Fibroblast of lung (primary cell): ENCODE measurements around the gene IER3. TPM values are rescaled to one million over a fixed set of nuclear protein-coding genes. Genes with fewer than 3 reads are reported as not detected.
A peak's percentile ranks its signal among the peaks of the same experiment; 100 is the strongest.

Source experiments
- DNase-seq, 2 donors: peaks; one replicate each; pipeline versions ENCODE4 v3.0.0 to v3.0.0-alpha.2; 2010; ENCODE audit warnings: low read depth in 2 of 2
- H2AFZ ChIP-seq: 2 replicates; pipeline ENCODE4 v1.5.1; 2012; ENCODE audit warnings: low read length, control low read depth, inconsistent platforms
- H3K27ac ChIP-seq: 2 replicates; pipeline ENCODE4 v1.5.1; 2011; ENCODE audit warnings: low read length, control low read depth; ENCODE audit not compliant: insufficient read depth
- H3K27me3 ChIP-seq: 2 replicates; pipeline ENCODE4 v1.5.1; 2011; ENCODE audit warnings: mild to moderate bottlenecking, low read length; ENCODE audit not compliant: control insufficient read depth, insufficient read depth
- H3K36me3 ChIP-seq: 2 replicates; pipeline ENCODE4 v1.5.1; 2011; ENCODE audit warnings: low read length; ENCODE audit not compliant: control insufficient read depth, insufficient read depth
- H3K4me1 ChIP-seq: 2 replicates; pipeline ENCODE4 v1.5.1; 2011; ENCODE audit warnings: low read length; ENCODE audit not compliant: control insufficient read depth, insufficient read depth; ENCODE audit errors: extremely low read depth
- H3K4me2 ChIP-seq: 2 replicates; pipeline ENCODE4 v1.5.1; 2011; ENCODE audit warnings: low read length, control low read depth; ENCODE audit not compliant: insufficient read depth; ENCODE audit errors: extremely low read depth
- H3K4me3 ChIP-seq, 4 experiments: fragments of 200-600 bp in 1 of 4; sonication (generic) in 1 of 4; replicated peaks in 1 of 4; 2 replicates each; pipeline ENCODE4 v1.5.1; 2011 to 2016; ENCODE audit warnings: low read length in 4 of 4, low read depth in 3 of 4, mild to moderate bottlenecking in 3 of 4, control low read depth in 2 of 4, inconsistent platforms in 1 of 4, mixed read lengths in 1 of 4; ENCODE audit not compliant: insufficient read depth in 1 of 4; ENCODE audit errors: control extremely low read depth in 1 of 4
- H3K79me2 ChIP-seq: 2 replicates; pipeline ENCODE4 v1.5.1; 2012; ENCODE audit warnings: mild to moderate bottlenecking, low read length, inconsistent platforms; ENCODE audit not compliant: control insufficient read depth, insufficient read depth
- H3K9ac ChIP-seq: 2 replicates; pipeline ENCODE4 v1.5.1; 2011; ENCODE audit warnings: mild to moderate bottlenecking, low read length, control low read depth; ENCODE audit not compliant: insufficient read depth
- H3K9me3 ChIP-seq: 2 replicates; pipeline ENCODE4 v1.5.1; 2012; ENCODE audit warnings: low read depth, low read length; ENCODE audit not compliant: control insufficient read depth, insufficient read depth
- H4K20me1 ChIP-seq: 2 replicates; pipeline ENCODE4 v1.5.1; 2011; ENCODE audit warnings: low read length; ENCODE audit not compliant: control insufficient read depth, insufficient read depth; ENCODE audit errors: extremely low read depth
- EZH2 ChIP-seq: IDR thresholded peaks from 2 replicates; pipeline ENCODE4 v1.5.1; 2012; ENCODE audit warnings: low read length, control low read depth, mild to moderate bottlenecking; ENCODE audit errors: missing control alignments
- polyA plus RNA-seq, 2 donors: library from polyadenylated mRNA; depleted of rRNA in 1 of 2; stranded (reverse) in 1 of 2; unstranded in 1 of 2; fragments of >200 nt; gene quantifications; 2 replicates each; pipeline ENCODE4 v1.2.1, GENCODE V29; 2011 to 2012; ENCODE audit warnings: missing spikeins in 1 of 2
- total RNA-seq: library from RNA; depleted of rRNA; stranded (reverse); fragments of >200 nt; gene quantifications from 2 replicates; pipeline ENCODE4 v1.2.1, GENCODE V29; 2014
- TF ChIP-seq, protein P1 (sequence below), 2 donors: IDR thresholded peaks in 1 of 2; conservative IDR thresholded peaks in 1 of 2; 1 replicate in 1 of 2; 2 replicates in 1 of 2; pipeline ENCODE4 v1.5.1; 2011 to 2012; ENCODE audit warnings: low read length in 2 of 2, control low read depth in 1 of 2, inconsistent platforms in 1 of 2, low read depth in 1 of 2, mild to moderate bottlenecking in 1 of 2

Gene IER3
- total and polyA plus RNA-seq, 2 donors (not counting 1 experiment from before 2014, with no cell fraction given), result 34.2 to 43.3 TPM

DNA sequence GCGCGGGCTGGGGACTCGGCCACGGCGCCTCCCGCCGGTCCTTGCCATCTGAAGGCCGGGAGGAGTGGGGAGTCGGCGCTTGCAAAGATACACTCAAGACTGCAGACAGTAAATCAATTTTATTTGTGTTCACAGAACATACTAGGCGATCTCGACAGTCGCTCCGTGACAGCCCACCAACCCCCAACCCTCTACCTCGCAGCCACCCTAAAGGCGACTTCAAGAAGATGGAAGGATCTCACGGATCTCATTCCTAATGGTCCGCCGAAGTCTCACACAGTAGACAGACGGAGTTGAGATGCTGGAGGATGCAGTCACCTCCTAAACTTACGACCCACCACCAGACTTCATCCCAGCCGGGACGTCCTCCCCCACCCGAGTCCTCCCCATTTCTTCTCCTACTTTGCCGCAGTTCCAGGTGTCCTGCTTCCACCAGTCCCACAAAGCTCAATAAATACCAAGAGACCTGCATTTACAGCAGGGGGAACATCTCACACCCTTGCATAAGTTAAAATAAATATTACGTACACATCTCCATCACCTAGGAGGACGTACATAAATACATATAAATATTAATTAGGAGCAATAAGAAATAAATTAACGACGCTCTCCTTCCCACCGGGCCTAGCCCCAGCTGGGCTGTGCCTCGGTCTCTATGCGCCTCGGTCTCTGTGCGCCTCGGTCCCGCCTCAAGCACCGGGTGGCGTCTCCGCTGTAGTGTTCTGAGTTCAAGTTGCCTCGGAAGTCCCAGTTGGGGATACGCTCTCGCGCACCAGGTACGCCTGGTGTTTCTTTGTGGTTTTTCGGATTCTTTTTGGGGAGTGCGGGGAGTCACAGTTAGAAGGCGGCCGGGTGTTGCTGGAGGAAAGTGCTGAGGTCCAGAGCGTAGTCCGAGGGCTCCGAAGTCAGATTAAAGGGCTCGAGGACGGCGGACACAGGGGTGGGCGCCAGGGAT, 971 bp downstream of the IER3 start:
- TF ChIP-seq EZH2, result no peak
- TF ChIP-seq, protein P1, sequence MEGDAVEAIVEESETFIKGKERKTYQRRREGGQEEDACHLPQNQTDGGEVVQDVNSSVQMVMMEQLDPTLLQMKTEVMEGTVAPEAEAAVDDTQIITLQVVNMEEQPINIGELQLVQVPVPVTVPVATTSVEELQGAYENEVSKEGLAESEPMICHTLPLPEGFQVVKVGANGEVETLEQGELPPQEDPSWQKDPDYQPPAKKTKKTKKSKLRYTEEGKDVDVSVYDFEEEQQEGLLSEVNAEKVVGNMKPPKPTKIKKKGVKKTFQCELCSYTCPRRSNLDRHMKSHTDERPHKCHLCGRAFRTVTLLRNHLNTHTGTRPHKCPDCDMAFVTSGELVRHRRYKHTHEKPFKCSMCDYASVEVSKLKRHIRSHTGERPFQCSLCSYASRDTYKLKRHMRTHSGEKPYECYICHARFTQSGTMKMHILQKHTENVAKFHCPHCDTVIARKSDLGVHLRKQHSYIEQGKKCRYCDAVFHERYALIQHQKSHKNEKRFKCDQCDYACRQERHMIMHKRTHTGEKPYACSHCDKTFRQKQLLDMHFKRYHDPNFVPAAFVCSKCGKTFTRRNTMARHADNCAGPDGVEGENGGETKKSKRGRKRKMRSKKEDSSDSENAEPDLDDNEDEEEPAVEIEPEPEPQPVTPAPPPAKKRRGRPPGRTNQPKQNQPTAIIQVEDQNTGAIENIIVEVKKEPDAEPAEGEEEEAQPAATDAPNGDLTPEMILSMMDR (conservative IDR thresholded peaks at IDR 0.05 in 1 of 2, IDR thresholded peaks at IDR 0.05 in 1 of 2; ENCODE audit: low read depth in 1 of 2, low read length in 2 of 2), result no peak
- DNase-seq, result peak in 1 of 2 donors; percentile 29
- H3K4me3 ChIP-seq, result peak overlapping the region; percentile 79 to 97 (median 92)
- H3K4me1 ChIP-seq, result peaks cover 18% of the 10 kb centered on the region
- H3K9ac ChIP-seq, result peak overlapping the region; percentile 96
- no peaks in the 10 kb centered on the region for H3K27me3 ChIP-seq
- no peaks in the 10 kb centered on the region for H4K20me1 ChIP-seq
- no peaks in the 10 kb centered on the region for H3K9me3 ChIP-seq
- H3K79me2 ChIP-seq, result peaks cover 51% of the 10 kb centered on the region
- H3K4me2 ChIP-seq, result peak overlapping the region; percentile 60
- peak overlapping the region; percentile 95 for H3K27ac ChIP-seq
- H2AFZ ChIP-seq, result no peak overlapping the region
- H3K36me3 ChIP-seq, result peaks cover 15% of the 10 kb centered on the region

DNA sequence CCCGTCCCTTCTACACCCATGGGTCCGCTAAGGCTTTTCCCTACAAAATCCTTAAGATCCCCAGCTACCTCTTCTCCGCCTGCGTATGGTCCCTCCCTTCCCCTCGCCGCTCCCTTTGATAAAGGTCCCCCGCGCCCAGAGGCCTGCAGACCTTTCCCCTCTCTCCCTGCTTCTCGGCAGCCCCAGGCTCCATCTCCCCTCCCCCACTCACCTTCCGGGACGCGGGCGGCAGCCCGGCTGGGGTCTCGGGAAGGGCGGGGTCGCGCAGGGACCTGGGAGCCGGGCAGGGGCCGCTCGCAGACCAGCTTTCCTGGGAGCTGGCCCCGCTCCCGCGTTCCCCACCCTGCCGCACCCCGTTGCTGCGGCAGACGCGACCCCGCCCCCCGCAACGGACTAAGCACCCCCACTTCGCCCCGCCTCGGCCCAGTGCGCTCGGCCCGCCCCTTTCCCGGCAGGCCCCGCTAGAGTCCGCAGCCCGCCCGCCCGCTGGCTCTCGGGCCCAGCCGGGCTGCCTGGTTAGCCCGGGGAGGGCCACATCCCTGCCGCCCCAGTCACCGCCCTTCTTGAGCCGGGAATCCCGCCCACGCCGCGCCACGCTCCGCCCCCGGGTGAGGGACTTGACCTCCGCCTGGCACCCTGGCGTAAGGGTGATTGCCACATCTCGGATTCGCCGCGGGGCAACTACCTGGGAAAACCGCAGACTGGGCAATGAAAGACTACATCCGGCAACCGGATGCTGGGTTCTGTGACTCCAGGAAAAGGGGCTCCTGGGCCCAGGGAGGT, 1.8 kb downstream of the IER3 start, which contains the start of gene FLOT1:
TSS of gene FLOT1 (minus strand) at position 372 of the 783 bp plus-strand sequence. CDS start 498 bp downstream, outside the sequence.
- Histone ChIP-seq H3K4me2 (peak within 1 kb of the TSS; percentile 96), H3K79me2 (peaks cover 56% of the 10 kb centered on the region), H3K9ac (peak within 1 kb of the TSS; percentile 96), H3K27ac (peak within 1 kb of the TSS; percentile 95), H3K4me1 (peaks cover 13% of the 10 kb centered on the region), H3K9me3 (no peaks in the 10 kb centered on the region), H2AFZ (no peak within 1 kb of the TSS), H3K36me3 (peaks cover 15% of the 10 kb centered on the region), H3K4me3 (peak within 1 kb of the TSS; percentile 79 to 97 (median 92)), H4K20me1 (no peaks in the 10 kb centered on the region), H3K27me3 (no peaks in the 10 kb centered on the region)
- TF ChIP-seq EZH2, result no peak
- TF ChIP-seq, protein P1 (conservative IDR thresholded peaks at IDR 0.05 in 1 of 2, IDR thresholded peaks at IDR 0.05 in 1 of 2; ENCODE audit: low read depth in 1 of 2, low read length in 2 of 2), result no peak
- peak; percentile 96 to 97 for DNase-seq
